Activated CD4-positive, alpha-beta memory T cell treated with anti-CD3 and anti-CD28 coated beads for 36 hours (primary cell): ENCODE measurements around the gene CSTF1. TPM values are rescaled to one million over a fixed set of nuclear protein-coding genes. Genes with fewer than 3 reads are reported as not detected.

Source experiments
- total RNA-seq, 2 experiments: library from RNA; stranded (reverse); gene quantifications; one replicate each; pipeline ENCODE4 v1.2.3, GENCODE V29; 2021

Gene CSTF1
- total RNA-seq, 2 experiments from 2014 or later: 53.9 to 56.6 TPM

Other genes with a start within 250 kb of the CSTF1 start
- not detected for gene MC3R, start 143.9 kb upstream of the CSTF1 start, total RNA-seq
- gene FAM210B, start 33.7 kb upstream of the CSTF1 start, total RNA-seq: 1 to 10 TPM; 5.5 to 5.9 TPM
- 100 to 1,000 TPM in 1 of 2 experiments, 10 to 100 TPM in 1; 99.7 to 101 TPM for gene AURKA, start 430 bp upstream of the CSTF1 start, total RNA-seq
- gene CASS4, start 19.6 kb downstream of the CSTF1 start, total RNA-seq: 1 to 10 TPM; 7.8 to 8.6 TPM
- gene RTF2, start 76.0 kb downstream of the CSTF1 start, total RNA-seq: 10 to 100 TPM; 81.8 to 83.1 TPM
- under 1 TPM; 0.59 to 0.99 TPM for gene FAM209A, start 132.1 kb downstream of the CSTF1 start, total RNA-seq
- gene FAM209B, start 140.6 kb downstream of the CSTF1 start, total RNA-seq: under 1 TPM; 0.63 to 0.93 TPM
- not detected for gene TFAP2C, start 236.7 kb downstream of the CSTF1 start, total RNA-seq